Caco-2 (cell line): Measurements from ENCODE around the gene GPS2. TPM values are rescaled to one million over a fixed set of nuclear protein-coding genes. Genes with fewer than 3 reads are reported as not detected.

Experiments
- BruUV-seq: library from RNA; stranded (reverse); fragments of 400-500 nt; replicated peaks from 2 replicates; lab custom pipeline; 2021; lab: Mats Ljungman, UMichigan
- CTCF ChIA-PET: fragments of 300-600 bp; sonication (Branson Sonifier 250); formaldehyde crosslinking; loops from one replicate; lab custom pipeline; 2022; ENCODE audit warnings: antibody characterized with exemption; lab: Charles Lee
- POLR2A ChIA-PET: fragments of 300-600 bp; sonication (Branson Sonifier 250); formaldehyde crosslinking; loops from one replicate; lab custom pipeline; 2022; ENCODE audit warnings: antibody characterized with exemption; lab: Charles Lee
- DNase-seq, 2 experiments: peaks; one replicate each; pipeline versions ENCODE4 v3.0.0 to v3.0.0-alpha.2; 2020 to 2022
- H3K27me3 ChIP-seq: replicated peaks from 2 replicates; pipeline ENCODE4 v1.6.0; 2011; ENCODE audit warnings: low read length; ENCODE audit not compliant: control insufficient read depth, insufficient read depth
- H3K36me3 ChIP-seq: 2 replicates; pipeline ENCODE4 v1.5.1; 2011; ENCODE audit warnings: low read length; ENCODE audit not compliant: control insufficient read depth, insufficient read depth
- H3K4me1 ChIP-seq: fragments of 250-450 bp; sonication (Bioruptor Pico); 2 replicates; pipeline ENCODE4 v1.5.1; 2020; ENCODE audit warnings: mild to moderate bottlenecking
- H3K4me3 ChIP-seq: 2 replicates; pipeline ENCODE4 v1.5.1; 2011; ENCODE audit warnings: low read depth, mild to moderate bottlenecking, control low read depth, low read length
- H3K9me3 ChIP-seq: fragments of 250-450 bp; sonication (Bioruptor Pico); 2 replicates; pipeline ENCODE4 v1.5.1; 2020; ENCODE audit warnings: mild to moderate bottlenecking, moderate library complexity
- H3K27ac Mint-ChIP-seq: one replicate; pipeline ENCODE4 v1.8.0; 2022; ENCODE audit warnings: mixed read lengths; ENCODE audit not compliant: unreplicated experiment
- H3K27me3 Mint-ChIP-seq: one replicate; pipeline ENCODE4 v1.8.0; 2022; ENCODE audit warnings: mixed read lengths; ENCODE audit not compliant: insufficient read depth, unreplicated experiment
- H3K36me3 Mint-ChIP-seq: one replicate; pipeline ENCODE4 v1.8.0; 2022; ENCODE audit warnings: mild to moderate bottlenecking, mixed read lengths; ENCODE audit not compliant: insufficient read depth, unreplicated experiment
- H3K4me1 Mint-ChIP-seq: one replicate; pipeline ENCODE4 v1.8.0; 2022; ENCODE audit warnings: low read depth, mixed read lengths; ENCODE audit not compliant: unreplicated experiment
- H3K4me3 Mint-ChIP-seq: one replicate; pipeline ENCODE4 v1.8.0; 2022; ENCODE audit warnings: mild to moderate bottlenecking, moderate library complexity, mixed read lengths; ENCODE audit not compliant: unreplicated experiment
- H3K9me3 Mint-ChIP-seq: one replicate; pipeline ENCODE4 v1.8.0; 2022; ENCODE audit warnings: mixed read lengths; ENCODE audit not compliant: unreplicated experiment
- CTCF ChIP-seq, 2 experiments: fragments of 200-600 bp in 1 of 2; IDR thresholded peaks; 1 replicate in 1 of 2; 2 replicates in 1 of 2; pipeline versions ENCODE4 v1.5.1 to v1.8.0; 2011 to 2022; ENCODE audit warnings: antibody characterized with exemption in 1 of 2, control low read depth in 1 of 2, inconsistent platforms in 1 of 2, low read depth in 1 of 2, low read length in 1 of 2, mild to moderate bottlenecking in 1 of 2, moderate library complexity in 1 of 2; ENCODE audit not compliant: insufficient read depth in 1 of 2, severe bottlenecking in 1 of 2, unreplicated experiment in 1 of 2
- intact Hi-C: fragments of 100-400 bp; cut with micrococcal nuclease; formaldehyde crosslinking; loops from one replicate; pipeline ENCODE4 v1.10.0; 2022; ENCODE audit not compliant: unreplicated experiment
- total RNA-seq: library from RNA; stranded (reverse); gene quantifications from 2 replicates; pipeline ENCODE4 v1.2.3, GENCODE V29; 2022

The GPS2 gene
- total RNA-seq, 1 experiment from 2014 or later: 39.2 TPM

- peaks cover 3% of the 10 kb centered on the region; the same call in 1 of the 2 replicates for H3K4me1 ChIP-seq
- CTCF ChIA-PET: interaction anchor here (1.7 kb wide), 1 partner anchor 19 kb away, joined by 5 read pairs; no protein-coding TSS in a partner anchor
- H3K9me3 ChIP-seq: no peaks in the 10 kb centered on the region
- no peak overlapping the region for H3K27ac Mint-ChIP-seq
- no TSS peak for BruUV-seq
- TF ChIP-seq CTCF (IDR thresholded peaks at IDR 0.05; ENCODE audit: insufficient read depth in 1 of 2, low read depth in 1 of 2, low read length in 1 of 2, severe bottlenecking in 1 of 2, unreplicated experiment in 1 of 2): no peak
- POLR2A ChIA-PET: interaction anchor here (0.6 kb wide), 1 partner anchor 39 kb away, joined by 5 read pairs; no protein-coding TSS in a partner anchor
- H3K4me3 Mint-ChIP-seq: no peak overlapping the region
- no peak for DNase-seq
- no peaks in the 10 kb centered on the region for H3K27me3 Mint-ChIP-seq
- H3K36me3 Mint-ChIP-seq: peaks cover 9% of the 10 kb centered on the region
- intact Hi-C loops: no loop called here
- H3K36me3 ChIP-seq: no peaks in the 10 kb centered on the region
- H3K27me3 ChIP-seq: no peaks in the 10 kb centered on the region
- peaks cover 12% of the 10 kb centered on the region for H3K4me1 Mint-ChIP-seq
- H3K9me3 Mint-ChIP-seq: no peaks in the 10 kb centered on the region
- no peak overlapping the region for H3K4me3 ChIP-seq
Observed at GRCh38 chr17:7348478-7349242, 33.5 kb upstream of the GPS2 start.

GRCh38 chr17:7347630-7348477, 32.7 kb upstream of the GPS2 start:
- no peak overlapping the region for H3K4me3 ChIP-seq
- H3K4me1 Mint-ChIP-seq: peaks cover 10% of the 10 kb centered on the region
- no peak for DNase-seq
- H3K4me1 ChIP-seq: peaks cover 3% of the 10 kb centered on the region; the same call in 1 of the 2 replicates
- H3K9me3 ChIP-seq: no peaks in the 10 kb centered on the region
- no peak overlapping the region for H3K27ac Mint-ChIP-seq
- peaks cover 9% of the 10 kb centered on the region for H3K36me3 Mint-ChIP-seq
- H3K36me3 ChIP-seq: no peaks in the 10 kb centered on the region
- no peak for TF ChIP-seq CTCF (IDR thresholded peaks at IDR 0.05; ENCODE audit: insufficient read depth in 1 of 2, low read depth in 1 of 2, low read length in 1 of 2, severe bottlenecking in 1 of 2, unreplicated experiment in 1 of 2)
- intact Hi-C loops: no loop called here
- no peak overlapping the region for H3K4me3 Mint-ChIP-seq
- BruUV-seq: no TSS peak
- ChIA-PET CTCF (interaction anchor here (0.6 kb wide), 1 partner anchor 50 kb away, joined by 5 read pairs; no protein-coding TSS in a partner anchor), POLR2A (interaction anchor here (0.6 kb wide), 1 partner anchor 39 kb away, joined by 5 read pairs; no protein-coding TSS in a partner anchor)
- H3K27me3 ChIP-seq: no peaks in the 10 kb centered on the region
- no peaks in the 10 kb centered on the region for H3K9me3 Mint-ChIP-seq
- no peaks in the 10 kb centered on the region for H3K27me3 Mint-ChIP-seq
